Activated CD8-positive, alpha-beta T cell treated with anti-CD3 and anti-CD28 coated beads, Interleukin-2, amount 10 ng/mL, durations not matched to agents 7 days and 5 days (primary cell): ENCODE data around the gene PCGF3. TPM values are rescaled to one million over a fixed set of nuclear protein-coding genes. Genes with fewer than 3 reads are reported as not detected.
"Not testable (repeated sequence)": the region's sequence is repeated elsewhere in the genome, so short reads cannot be mapped to it uniquely, and the experiment has no call there.

Experiments used
- ATAC-seq: fragments of 150-1000 bp; cut with Tn5 transposase; one replicate; pipeline ENCODE4 v1.10.0; 2021; ENCODE audit warnings: moderate library complexity
- CTCF ChIA-PET: fragments of 350-600 bp; sonication (Branson Sonifier 250); formaldehyde crosslinking; loops from one replicate; lab custom pipeline; 2021; ENCODE audit warnings: antibody characterized with exemption; lab: Charles Lee
- POLR2A ChIA-PET: fragments of 350-600 bp; sonication (Branson Sonifier 250); formaldehyde crosslinking; loops from one replicate; lab custom pipeline; 2021; ENCODE audit warnings: antibody characterized with exemption; lab: Charles Lee
- DNase-seq: peaks from one replicate; pipeline ENCODE4 v3.0.0-alpha.2; 2020
- H3K27ac Mint-ChIP-seq: one replicate; pipeline ENCODE4 v1.8.0; 2021; ENCODE audit warnings: mild to moderate bottlenecking, mixed read lengths
- H3K27me3 Mint-ChIP-seq: one replicate; pipeline ENCODE4 v1.8.0; 2021; ENCODE audit warnings: low read depth, mixed read lengths
- H3K36me3 Mint-ChIP-seq: one replicate; pipeline ENCODE4 v1.8.0; 2021; ENCODE audit warnings: low read depth, mixed read lengths
- H3K4me1 Mint-ChIP-seq: one replicate; pipeline ENCODE4 v1.8.0; 2021; ENCODE audit warnings: low read depth, mixed read lengths
- H3K4me3 Mint-ChIP-seq: one replicate; pipeline ENCODE4 v1.8.0; 2021; ENCODE audit warnings: mild to moderate bottlenecking, mixed read lengths
- H3K9me3 Mint-ChIP-seq: one replicate; pipeline ENCODE4 v1.8.0; 2022; ENCODE audit warnings: mixed read lengths; ENCODE audit not compliant: insufficient read depth
- total RNA-seq, 2 experiments: library from RNA; stranded (reverse); gene quantifications; one replicate each; pipeline ENCODE4 v1.2.3, GENCODE V29; 2021

PCGF3 gene
- total RNA-seq, 2 experiments from 2014 or later: 33.5 to 36.2 TPM

DNA sequence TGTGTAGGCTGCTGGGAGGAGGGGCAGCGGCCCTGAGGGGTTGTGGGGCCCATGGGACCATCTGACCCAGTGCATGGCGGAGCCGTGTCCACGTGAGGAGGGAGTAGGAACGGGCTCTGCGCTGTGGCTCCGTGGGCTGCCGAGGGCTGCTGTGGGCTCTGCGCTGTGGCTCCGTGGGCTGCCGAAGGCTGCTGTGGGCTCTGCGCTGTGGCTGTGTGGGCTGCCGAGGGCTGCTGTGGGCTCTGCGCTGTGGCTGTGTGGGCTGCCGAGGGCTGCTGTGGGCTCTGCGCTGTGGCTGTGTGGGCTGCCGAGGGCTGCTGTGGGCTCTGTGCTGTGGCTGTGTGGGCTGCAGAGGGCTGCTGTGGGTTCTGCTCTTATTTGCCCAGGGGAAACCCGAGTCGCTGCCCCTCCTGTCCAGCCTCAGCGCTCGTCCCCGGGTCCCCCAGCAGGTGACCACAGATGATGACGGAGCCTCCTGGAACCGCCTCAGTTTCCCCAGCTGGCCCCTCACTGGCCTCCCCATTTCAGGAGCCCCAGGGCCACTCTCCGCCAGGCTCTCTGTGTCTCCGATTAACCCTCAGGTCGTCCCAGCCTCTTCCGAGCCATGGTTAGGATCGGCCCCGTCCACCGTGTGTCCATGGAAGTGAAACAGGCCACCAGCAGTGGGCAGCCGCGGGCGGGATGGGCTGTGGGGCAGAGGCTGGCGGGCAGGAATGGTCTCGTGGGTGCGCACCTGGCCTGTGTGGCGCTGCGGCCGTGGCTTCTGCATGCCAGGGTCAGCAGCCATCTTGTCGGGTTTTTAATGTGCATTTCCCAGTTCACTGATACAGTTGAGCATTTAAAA lies 20.0 kb downstream of the PCGF3 start:
- Mint-ChIP-seq H3K9me3 (no peaks in the 10 kb centered on the region), H3K27me3 (no peaks in the 10 kb centered on the region), H3K4me3 (no peak overlapping the region), H3K4me1 (no peaks in the 10 kb centered on the region), H3K36me3 (peaks cover 34% of the 10 kb centered on the region), H3K27ac (no peak overlapping the region)
- DNase-seq: no peak
- CTCF ChIA-PET: no interaction called here
- POLR2A ChIA-PET: no interaction called here
- ATAC-seq: no peak

DNA sequence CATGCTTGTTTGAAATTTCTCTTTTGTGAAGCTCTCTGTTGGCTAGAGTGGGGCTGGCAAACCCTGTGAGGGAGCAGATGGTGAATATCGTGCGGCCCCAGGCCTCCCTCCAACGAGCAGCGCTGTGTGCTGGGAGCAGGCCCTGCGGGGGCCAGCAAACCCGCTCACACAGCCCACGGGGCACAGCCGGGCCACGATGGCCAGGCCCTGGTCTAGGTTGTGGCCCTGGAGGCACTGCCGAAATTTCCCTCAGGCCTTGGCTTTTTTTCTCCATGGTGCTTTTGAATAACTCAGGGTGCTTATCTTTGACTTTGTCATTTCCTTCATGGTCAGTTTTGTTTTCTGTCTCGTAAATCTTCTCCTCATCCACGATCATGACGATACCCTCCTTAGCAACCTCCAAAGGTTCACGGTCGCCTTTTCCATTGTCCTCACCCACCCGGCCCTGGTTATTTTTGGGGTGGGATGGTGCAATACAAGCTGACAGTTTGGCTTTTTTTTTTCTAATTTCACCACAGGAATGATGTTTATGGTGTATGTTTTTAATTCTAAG lies 20.7 kb downstream of the PCGF3 start:
- ChIA-PET CTCF (no interaction called here), POLR2A (no interaction called here)
- H3K36me3 Mint-ChIP-seq: peaks cover 32% of the 10 kb centered on the region
- H3K4me1 Mint-ChIP-seq: no peaks in the 10 kb centered on the region
- H3K4me3 Mint-ChIP-seq: no peak overlapping the region
- no peaks in the 10 kb centered on the region for H3K9me3 Mint-ChIP-seq
- H3K27ac Mint-ChIP-seq: no peak overlapping the region
- DNase-seq (no peak), ATAC-seq (no peak)
- H3K27me3 Mint-ChIP-seq: no peaks in the 10 kb centered on the region

DNA sequence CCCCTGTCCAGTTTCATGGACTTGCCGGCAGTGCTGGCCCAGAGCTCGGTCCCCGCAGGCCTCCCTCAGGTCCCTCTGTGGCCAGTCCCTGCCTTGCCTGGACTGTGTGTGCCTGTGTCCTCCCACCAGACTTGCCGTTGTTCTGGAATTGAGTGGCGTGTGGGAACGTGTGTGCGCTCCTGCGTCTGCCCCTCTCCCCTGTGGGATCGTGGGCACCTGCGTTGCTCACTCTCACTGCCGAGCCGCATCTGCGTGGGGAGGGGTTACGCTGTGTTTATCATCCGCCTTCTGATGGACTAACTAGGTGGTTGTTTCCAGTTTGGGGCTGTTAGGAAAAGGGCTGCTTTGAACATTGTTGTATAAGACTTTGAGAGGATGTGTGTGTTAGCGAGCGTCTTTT lies 21.2 kb downstream of the PCGF3 start:
- DNase-seq: no peak
- H3K27ac Mint-ChIP-seq: no peak overlapping the region
- ChIA-PET POLR2A (no interaction called here), CTCF (no interaction called here)
- no peaks in the 10 kb centered on the region for H3K9me3 Mint-ChIP-seq
- no peak overlapping the region for H3K4me3 Mint-ChIP-seq
- peaks cover 26% of the 10 kb centered on the region for H3K36me3 Mint-ChIP-seq
- no peak for ATAC-seq
- H3K27me3 Mint-ChIP-seq: no peaks in the 10 kb centered on the region
- no peaks in the 10 kb centered on the region for H3K4me1 Mint-ChIP-seq

DNA sequence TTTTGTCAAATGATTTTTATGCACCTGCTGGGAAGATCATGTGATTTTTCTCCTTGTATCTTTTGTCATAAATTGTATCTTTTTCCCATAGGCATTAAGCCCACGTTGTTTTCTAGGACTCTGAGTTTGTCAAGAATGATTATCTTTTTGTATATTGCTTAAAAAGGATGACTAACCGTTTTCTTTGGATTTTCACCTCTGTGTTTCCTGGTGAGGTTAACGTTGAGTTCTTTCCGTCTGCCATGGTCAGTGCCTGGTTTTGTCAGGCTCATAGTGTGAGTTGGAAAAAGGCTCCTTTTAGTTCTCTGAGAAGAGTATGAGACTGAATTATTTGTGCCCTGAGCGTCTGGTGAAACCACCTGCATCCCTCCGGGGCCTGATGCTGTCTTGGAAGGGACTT lies 21.9 kb downstream of the PCGF3 start:
- Mint-ChIP-seq H3K9me3 (no peaks in the 10 kb centered on the region), H3K4me1 (no peaks in the 10 kb centered on the region), H3K36me3 (peaks cover 21% of the 10 kb centered on the region), H3K27ac (no peak overlapping the region), H3K4me3 (no peak overlapping the region), H3K27me3 (no peaks in the 10 kb centered on the region)
- ChIA-PET CTCF (no interaction called here), POLR2A (no interaction called here)
- ATAC-seq: no peak
- no peak for DNase-seq

DNA sequence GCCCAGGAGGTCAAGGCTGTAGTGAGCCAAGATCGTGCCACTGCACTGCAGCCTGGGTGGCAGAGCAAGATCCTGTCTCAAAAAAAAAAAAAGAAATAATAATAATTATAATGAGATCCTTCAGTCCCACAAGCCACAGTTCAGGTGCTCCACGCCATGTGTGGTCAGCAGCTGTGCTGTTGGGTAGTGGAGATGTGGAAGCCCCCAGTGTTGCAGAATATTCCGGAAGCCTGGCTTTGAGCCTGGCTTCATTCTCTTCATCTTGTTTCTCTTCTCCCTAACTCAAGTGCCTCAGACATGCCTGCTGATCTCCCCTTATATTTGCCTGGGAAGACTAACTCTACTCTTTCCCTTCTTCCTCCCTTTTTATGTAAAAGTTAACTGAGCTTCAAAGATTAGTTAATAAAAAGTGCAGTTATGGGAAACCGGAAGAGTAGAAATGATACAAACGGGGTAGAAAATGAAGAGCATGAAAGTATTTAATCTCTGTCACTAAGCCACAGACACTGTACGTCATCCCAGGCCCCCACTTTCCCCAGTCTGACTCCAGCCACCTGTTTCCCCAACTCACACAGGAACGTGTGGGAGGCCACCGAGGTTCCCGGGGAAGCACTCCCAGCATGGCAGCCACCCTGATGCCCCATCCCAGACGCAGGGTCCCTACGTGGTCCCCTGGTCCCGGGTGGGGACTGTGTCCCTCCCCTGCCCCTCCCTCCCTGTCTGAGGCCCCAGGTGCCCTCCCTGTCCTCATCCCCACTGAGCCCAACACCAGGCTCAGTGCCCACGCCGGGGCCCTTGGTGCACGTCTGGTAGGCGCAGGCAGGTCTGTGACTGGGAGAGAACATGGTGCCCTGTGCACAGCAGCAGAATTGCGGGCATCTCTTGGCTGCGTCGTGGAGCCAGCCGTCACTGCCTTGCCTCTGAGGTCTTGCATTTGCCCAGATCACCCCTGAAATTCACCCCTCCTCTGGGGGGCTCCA lies 24.0 kb downstream of the PCGF3 start:
- H3K4me3 Mint-ChIP-seq: no peak overlapping the region
- no peaks in the 10 kb centered on the region for H3K9me3 Mint-ChIP-seq
- POLR2A ChIA-PET: interaction anchor here (0.6 kb wide), 1 partner anchor 78 kb away, joined by 3 read pairs; no protein-coding TSS in a partner anchor
- no peak overlapping the region for H3K27ac Mint-ChIP-seq
- H3K4me1 Mint-ChIP-seq: no peaks in the 10 kb centered on the region
- H3K36me3 Mint-ChIP-seq: peaks cover 20% of the 10 kb centered on the region
- DNase-seq (no peak), ATAC-seq (no peak)
- no peaks in the 10 kb centered on the region for H3K27me3 Mint-ChIP-seq
- CTCF ChIA-PET: no interaction called here

DNA sequence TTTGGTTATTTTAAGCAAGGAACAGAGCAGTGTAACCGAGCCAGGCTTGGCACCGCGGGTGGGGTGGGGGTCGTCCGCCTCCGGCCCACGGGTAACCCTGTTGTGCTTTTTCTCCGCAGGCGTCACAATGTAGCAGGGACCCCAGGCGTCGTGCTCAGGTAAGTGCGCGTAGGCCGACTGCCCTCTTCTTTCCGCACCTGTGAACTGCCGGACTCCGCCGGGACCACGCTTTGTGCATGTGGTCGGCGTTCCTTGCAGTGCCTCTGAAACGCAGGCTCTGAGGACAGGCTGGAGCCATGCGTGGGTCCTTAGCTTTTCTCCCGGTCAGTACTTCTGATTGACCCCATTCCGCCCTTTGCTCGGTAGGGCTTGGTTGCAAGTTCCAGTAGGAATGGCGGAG lies 24.9 kb downstream of the PCGF3 start:
- POLR2A ChIA-PET: no interaction called here
- CTCF ChIA-PET: no interaction called here
- H3K4me1 Mint-ChIP-seq: no peaks in the 10 kb centered on the region
- H3K36me3 Mint-ChIP-seq: peaks cover 27% of the 10 kb centered on the region
- DNase-seq (no peak), ATAC-seq (no peak)
- no peaks in the 10 kb centered on the region for H3K9me3 Mint-ChIP-seq
- H3K4me3 Mint-ChIP-seq: no peak overlapping the region
- no peak overlapping the region for H3K27ac Mint-ChIP-seq
- H3K27me3 Mint-ChIP-seq: no peaks in the 10 kb centered on the region

DNA sequence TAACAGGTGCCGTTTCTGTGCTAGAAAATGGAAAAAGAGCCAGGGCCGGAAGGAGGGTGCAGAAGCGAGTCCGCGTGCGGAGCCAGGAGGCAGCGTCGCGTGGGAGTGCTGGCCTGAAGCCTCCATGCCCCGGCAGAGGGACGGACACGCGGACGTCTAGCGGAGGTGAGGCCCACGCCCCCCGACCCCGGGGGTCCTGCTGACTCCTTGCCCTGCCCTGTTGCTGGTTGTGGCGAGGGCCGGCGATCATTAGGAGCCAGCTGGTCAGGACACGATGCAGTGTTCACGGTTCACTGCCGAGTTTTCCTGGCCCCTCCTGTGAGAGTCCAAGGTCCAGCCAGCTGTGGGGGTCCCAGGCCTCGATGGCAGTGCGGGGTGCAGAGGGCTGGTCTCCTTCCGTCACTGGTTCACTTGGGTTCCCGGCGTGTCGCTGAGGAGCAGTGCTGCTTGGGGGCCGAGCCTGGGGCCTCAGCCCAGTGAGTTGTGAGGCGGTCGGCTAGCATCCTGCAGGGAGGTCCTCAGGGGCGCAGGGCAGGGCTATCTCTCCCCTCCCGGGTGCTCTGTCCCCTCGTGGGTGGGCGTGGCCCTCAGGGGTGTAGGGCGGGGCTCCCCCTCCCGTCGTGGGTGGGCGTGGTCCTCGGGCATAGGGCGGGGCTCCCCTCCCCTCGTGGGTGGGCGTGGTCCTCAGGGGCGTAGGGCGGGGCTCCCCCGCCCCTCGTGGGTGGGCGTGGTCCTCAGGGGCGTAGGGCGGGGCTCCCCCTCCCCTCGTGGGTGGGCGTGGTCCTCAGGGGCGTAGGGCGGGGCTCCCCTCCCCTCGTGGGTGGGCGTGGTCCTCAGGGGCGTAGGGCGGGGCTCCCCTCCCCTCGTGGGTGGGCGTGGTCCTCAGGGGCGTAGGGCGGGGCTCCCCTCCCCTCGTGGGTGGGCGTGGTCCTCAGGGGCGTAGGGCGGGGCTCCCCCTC lies 25.6 kb downstream of the PCGF3 start:
- H3K4me3 Mint-ChIP-seq, ATAC-seq, H3K27ac Mint-ChIP-seq, H3K9me3 Mint-ChIP-seq, CTCF ChIA-PET, DNase-seq, H3K4me1 Mint-ChIP-seq, POLR2A ChIA-PET, H3K27me3 Mint-ChIP-seq: not testable (repeated sequence)
- H3K36me3 Mint-ChIP-seq: peaks cover 30% of the 10 kb centered on the region

DNA sequence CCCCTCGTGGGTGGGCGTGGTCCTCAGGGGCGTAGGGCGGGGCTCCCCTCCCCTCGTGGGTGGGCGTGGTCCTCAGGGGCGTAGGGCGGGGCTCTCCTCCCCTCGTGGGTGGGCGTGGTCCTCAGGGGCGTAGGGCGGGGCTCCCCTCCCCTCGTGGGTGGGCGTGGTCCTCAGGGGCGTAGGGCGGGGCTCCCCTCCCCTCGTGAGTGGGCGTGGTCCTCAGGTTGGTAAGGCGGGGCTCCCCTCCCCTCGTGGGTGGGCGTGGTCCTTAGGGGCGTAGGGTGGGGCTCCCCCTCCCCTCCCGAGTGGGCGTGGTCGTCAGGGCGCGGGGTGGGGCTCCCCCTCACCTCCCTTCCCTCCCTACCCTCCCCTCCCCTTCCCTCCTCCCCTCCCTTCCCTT lies 26.3 kb downstream of the PCGF3 start:
- H3K9me3 Mint-ChIP-seq, DNase-seq, H3K27me3 Mint-ChIP-seq, H3K27ac Mint-ChIP-seq, CTCF ChIA-PET, H3K4me3 Mint-ChIP-seq, ATAC-seq, H3K4me1 Mint-ChIP-seq, POLR2A ChIA-PET: not testable (repeated sequence)
- peaks cover 30% of the 10 kb centered on the region for H3K36me3 Mint-ChIP-seq

DNA sequence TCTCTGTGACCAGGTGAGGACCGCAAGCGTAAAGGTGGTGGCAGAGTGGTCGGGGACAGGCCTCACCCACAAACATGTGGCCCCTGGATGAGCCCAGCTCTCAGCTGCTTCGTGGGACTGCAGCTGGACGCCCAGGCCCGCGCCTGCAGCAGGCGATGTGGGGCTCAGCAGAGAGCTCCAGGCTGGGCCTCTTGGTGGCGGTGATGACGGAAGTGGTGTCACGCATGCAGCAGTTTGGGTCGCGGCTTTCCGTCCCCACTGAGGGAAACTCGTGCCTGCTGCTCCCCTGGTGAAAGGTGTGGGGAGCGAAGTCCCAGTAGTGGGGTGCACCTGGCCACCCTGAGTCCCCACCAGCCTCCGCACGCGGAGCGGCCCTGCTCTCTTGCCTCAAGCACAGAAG lies 26.9 kb downstream of the PCGF3 start:
- CTCF ChIA-PET: no interaction called here

DNA sequence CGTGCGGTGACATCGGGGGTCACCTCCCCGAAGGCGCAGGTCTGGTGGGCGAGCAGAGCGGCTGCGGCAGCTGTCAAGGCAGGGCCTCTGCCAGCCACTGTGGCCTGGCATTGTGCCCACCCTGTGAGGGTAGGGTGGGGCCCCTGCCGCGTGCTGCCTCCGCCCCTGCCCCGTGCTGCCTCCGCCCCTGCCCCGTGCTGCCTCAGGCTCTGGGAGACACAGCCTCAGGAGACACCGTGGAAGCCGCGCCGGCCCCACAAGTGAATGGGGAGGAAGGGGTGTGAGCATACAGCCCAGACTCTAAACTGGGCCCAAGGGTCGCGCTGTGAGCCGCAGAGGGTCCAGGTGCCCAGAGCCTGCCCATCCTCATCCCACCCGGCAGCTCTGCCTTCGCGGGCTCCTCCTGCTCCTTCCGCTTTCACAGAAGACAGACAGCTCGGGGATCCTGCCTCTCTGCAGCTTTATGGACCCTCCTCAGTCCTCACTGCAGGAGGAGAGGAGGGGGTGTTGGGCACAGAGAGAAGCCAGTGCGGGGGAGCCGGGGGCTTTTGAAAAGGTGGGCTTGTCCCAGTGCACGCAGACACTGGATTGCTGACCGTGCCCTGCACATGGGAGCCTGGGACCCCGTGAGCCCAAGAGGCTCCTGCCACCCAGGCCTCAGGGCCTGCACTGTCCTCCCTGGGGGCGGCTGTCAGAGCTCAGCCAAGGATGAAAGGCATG lies 27.4 kb downstream of the PCGF3 start:
- H3K9me3 Mint-ChIP-seq: no peaks in the 10 kb centered on the region
- H3K4me1 Mint-ChIP-seq: no peaks in the 10 kb centered on the region
- POLR2A ChIA-PET: no interaction called here
- H3K4me3 Mint-ChIP-seq: no peak overlapping the region
- no peaks in the 10 kb centered on the region for H3K27me3 Mint-ChIP-seq
- H3K36me3 Mint-ChIP-seq: peaks cover 31% of the 10 kb centered on the region
- H3K27ac Mint-ChIP-seq: no peak overlapping the region
- no peak for DNase-seq
- no peak for ATAC-seq
- CTCF ChIA-PET: no interaction called here

More for the DNA sequence above, 26.9 kb downstream of the PCGF3 start:
- no peaks in the 10 kb centered on the region for H3K9me3 Mint-ChIP-seq
- POLR2A ChIA-PET: no interaction called here
- no peak for ATAC-seq
- no peak for DNase-seq
- no peaks in the 10 kb centered on the region for H3K27me3 Mint-ChIP-seq
- H3K4me1 Mint-ChIP-seq: no peaks in the 10 kb centered on the region
- peaks cover 30% of the 10 kb centered on the region for H3K36me3 Mint-ChIP-seq
- no peak overlapping the region for H3K27ac Mint-ChIP-seq
- H3K4me3 Mint-ChIP-seq: no peak overlapping the region

DNA sequence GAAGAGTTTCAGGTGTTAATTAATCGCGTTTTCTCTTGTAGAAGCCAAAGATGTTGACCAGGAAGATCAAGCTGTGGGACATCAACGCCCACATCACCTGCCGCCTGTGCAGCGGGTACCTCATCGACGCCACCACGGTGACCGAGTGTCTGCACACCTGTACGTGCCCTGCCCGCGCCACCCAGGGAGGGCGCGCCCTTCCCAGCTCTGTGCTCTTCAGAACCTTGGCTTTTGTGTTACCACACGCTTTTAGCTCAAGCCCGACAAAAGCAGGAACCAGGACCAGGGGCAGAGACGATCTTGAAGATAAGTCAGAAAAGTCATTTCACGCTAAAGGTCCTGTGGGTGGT lies 28.0 kb downstream of the PCGF3 start:
- no peak overlapping the region for H3K27ac Mint-ChIP-seq
- no peaks in the 10 kb centered on the region for H3K4me1 Mint-ChIP-seq
- no peak overlapping the region for H3K4me3 Mint-ChIP-seq

More for the DNA sequence above, 28.0 kb downstream of the PCGF3 start:
- ATAC-seq (no peak), DNase-seq (no peak)
- Mint-ChIP-seq H3K27me3 (no peaks in the 10 kb centered on the region), H3K9me3 (no peaks in the 10 kb centered on the region), H3K36me3 (peaks cover 32% of the 10 kb centered on the region)
- ChIA-PET CTCF (no interaction called here), POLR2A (no interaction called here)
